ENCODE measurements around the gene HMCN1. TPM values are rescaled to one million over a fixed set of nuclear protein-coding genes. Genes with fewer than 3 reads are reported as not detected.

HMCN1 gene
- total and polyA plus RNA-seq, 12 donors: 0.56 to 5.8 (median 2.7) TPM

DNA sequence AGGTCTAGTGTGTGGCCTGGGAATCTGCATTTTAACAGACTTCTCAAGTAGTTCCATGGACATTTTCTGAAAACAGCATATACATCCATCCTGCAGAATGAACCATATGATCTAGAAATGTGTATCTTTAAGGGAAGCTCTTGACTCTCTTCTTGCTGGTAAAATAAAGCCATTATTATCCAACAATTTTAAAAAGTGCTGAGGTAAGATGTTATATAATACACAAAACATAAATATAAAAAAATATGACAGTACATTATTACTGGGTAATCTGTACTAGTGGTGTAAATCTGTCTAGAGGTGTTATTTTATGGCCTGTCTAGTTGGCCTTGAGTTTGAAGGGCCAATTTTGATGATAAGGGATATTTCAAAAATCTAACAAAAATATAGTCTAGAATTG lies 201.2 kb downstream of the HMCN1 start:
- Histone ChIP-seq H3K4me1 (replicated peaks in 1 of 2) (no peaks in the 10 kb centered on the region), H3K27me3 (no peaks in the 10 kb centered on the region), H3K27ac (no peak overlapping the region), H3K36me3 (replicated peaks in 1 of 2) (no peaks in the 10 kb centered on the region), H3K9me3 (replicated peaks in 1 of 3) (no peaks in the 10 kb centered on the region), H3K4me3 (no peak overlapping the region)
- no peak for TF ChIP-seq POLR2A (IDR thresholded peaks at IDR 0.05)
- TF ChIP-seq, protein P1, sequence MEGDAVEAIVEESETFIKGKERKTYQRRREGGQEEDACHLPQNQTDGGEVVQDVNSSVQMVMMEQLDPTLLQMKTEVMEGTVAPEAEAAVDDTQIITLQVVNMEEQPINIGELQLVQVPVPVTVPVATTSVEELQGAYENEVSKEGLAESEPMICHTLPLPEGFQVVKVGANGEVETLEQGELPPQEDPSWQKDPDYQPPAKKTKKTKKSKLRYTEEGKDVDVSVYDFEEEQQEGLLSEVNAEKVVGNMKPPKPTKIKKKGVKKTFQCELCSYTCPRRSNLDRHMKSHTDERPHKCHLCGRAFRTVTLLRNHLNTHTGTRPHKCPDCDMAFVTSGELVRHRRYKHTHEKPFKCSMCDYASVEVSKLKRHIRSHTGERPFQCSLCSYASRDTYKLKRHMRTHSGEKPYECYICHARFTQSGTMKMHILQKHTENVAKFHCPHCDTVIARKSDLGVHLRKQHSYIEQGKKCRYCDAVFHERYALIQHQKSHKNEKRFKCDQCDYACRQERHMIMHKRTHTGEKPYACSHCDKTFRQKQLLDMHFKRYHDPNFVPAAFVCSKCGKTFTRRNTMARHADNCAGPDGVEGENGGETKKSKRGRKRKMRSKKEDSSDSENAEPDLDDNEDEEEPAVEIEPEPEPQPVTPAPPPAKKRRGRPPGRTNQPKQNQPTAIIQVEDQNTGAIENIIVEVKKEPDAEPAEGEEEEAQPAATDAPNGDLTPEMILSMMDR (IDR thresholded peaks at IDR 0.05): no peak
- no peak for DNase-seq
- intact Hi-C loops (cut with DNase I): no loop called here

DNA sequence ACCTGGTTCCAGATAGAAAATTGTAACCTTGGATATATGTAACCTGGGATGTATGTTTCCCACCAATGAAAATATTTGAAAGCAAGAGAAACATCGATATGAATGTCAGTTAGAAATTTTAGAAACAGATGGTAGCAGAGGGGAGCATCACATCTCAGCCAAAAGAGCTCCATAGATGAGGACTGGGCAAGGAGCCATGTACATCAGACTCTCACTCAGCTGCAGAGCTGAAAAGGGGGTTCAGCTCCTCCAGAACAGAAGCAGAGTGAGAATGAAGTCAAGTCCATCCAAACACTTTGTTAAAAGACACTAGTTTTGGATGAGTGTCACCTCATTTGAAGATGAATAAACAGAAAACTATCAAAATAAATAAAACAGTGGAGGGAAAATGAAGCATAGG lies 202.4 kb downstream of the HMCN1 start:
- no peak for DNase-seq
- H3K27me3 ChIP-seq: no peaks in the 10 kb centered on the region
- 67 to 74% (median 71%) methylated on average over 1 of the region's 1 CpG for WGBS, 4 donors
- H3K36me3 ChIP-seq (replicated peaks in 1 of 2): no peaks in the 10 kb centered on the region
- no peaks in the 10 kb centered on the region for H3K4me1 ChIP-seq (replicated peaks in 1 of 2)
- no peaks in the 10 kb centered on the region for H3K9me3 ChIP-seq (replicated peaks in 1 of 3)
- intact Hi-C loops (cut with DNase I): no loop called here
- no peak overlapping the region for H3K4me3 ChIP-seq
- TF ChIP-seq POLR2A (IDR thresholded peaks at IDR 0.05): no peak
- TF ChIP-seq, protein P1 (IDR thresholded peaks at IDR 0.05): no peak
- no peak overlapping the region for H3K27ac ChIP-seq

DNA sequence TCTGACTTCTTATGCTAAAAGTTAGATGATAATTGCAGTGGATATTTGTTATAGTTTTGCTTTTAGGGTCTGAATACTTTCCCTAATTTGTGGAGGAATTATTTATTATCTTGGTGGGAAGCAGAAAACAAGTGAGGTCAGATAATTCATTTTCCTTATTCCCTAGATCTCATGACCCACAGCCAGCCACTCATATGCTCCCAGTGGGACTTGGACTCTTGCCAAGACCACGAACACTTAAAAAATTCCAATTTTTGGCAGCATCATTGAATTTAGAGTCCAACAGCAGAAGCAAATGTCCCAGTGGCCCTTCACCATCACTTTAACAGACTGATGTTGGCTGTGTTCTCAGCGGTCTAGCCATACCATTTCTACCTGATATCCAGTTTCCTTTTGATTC lies 204.2 kb downstream of the HMCN1 start:
- intact Hi-C loops (cut with DNase I): no loop called here
- 45 to 57% (median 50%) methylated on average over 2 of the region's 2 CpGs for WGBS, 4 donors
- no peak for DNase-seq
- Histone ChIP-seq H3K36me3 (replicated peaks in 1 of 2) (no peaks in the 10 kb centered on the region), H3K9me3 (replicated peaks in 1 of 3) (no peaks in the 10 kb centered on the region), H3K27me3 (no peaks in the 10 kb centered on the region), H3K27ac (no peak overlapping the region), H3K4me3 (no peak overlapping the region), H3K4me1 (replicated peaks in 1 of 2) (no peaks in the 10 kb centered on the region)
- TF ChIP-seq, protein P1 (IDR thresholded peaks at IDR 0.05): no peak

GRCh38 chr1:185939142-185939541 lies 205.0 kb downstream of the HMCN1 start:
- intact Hi-C loops (cut with DNase I): no loop called here
- WGBS, 4 donors: 47 to 48% (median 48%) methylated on average over 3 of the region's 3 CpGs

More at GRCh38 chr1:185939142-185939541, 205.0 kb downstream of the HMCN1 start:
- H3K4me3 ChIP-seq: no peak overlapping the region
- no peaks in the 10 kb centered on the region for H3K4me1 ChIP-seq (replicated peaks in 1 of 2)
- no peak for DNase-seq
- no peak overlapping the region for H3K27ac ChIP-seq
- H3K9me3 ChIP-seq (replicated peaks in 1 of 3): no peaks in the 10 kb centered on the region
- TF ChIP-seq POLR2A (IDR thresholded peaks at IDR 0.05): no peak
- TF ChIP-seq, protein P1 (IDR thresholded peaks at IDR 0.05): no peak
- no peaks in the 10 kb centered on the region for H3K27me3 ChIP-seq
- H3K36me3 ChIP-seq (replicated peaks in 1 of 2): no peaks in the 10 kb centered on the region

Measured in adrenal gland (tissue), 12 donors.